ENCODE measurements around the gene FAF2.

DNA sequence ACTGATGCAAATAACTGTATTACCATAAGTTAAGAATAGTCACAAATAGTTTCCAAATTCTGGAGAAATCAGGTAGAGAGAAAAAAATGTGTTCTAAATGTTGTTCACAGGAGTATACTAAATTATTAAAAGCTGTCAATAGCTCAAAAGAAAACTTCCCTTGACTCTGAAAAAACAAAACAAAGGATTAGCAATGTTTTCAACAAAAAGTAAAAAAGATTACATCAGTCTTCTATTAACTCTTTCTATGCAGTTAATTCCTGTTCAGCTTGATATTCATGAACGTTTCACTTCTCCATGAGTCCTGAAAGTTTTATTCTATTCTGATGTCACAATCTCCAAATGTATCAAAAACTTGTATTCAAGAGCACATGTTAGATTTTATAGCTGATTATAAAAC lies 22.4 kb upstream of the FAF2 start:
- TF ChIP-seq, protein P1, sequence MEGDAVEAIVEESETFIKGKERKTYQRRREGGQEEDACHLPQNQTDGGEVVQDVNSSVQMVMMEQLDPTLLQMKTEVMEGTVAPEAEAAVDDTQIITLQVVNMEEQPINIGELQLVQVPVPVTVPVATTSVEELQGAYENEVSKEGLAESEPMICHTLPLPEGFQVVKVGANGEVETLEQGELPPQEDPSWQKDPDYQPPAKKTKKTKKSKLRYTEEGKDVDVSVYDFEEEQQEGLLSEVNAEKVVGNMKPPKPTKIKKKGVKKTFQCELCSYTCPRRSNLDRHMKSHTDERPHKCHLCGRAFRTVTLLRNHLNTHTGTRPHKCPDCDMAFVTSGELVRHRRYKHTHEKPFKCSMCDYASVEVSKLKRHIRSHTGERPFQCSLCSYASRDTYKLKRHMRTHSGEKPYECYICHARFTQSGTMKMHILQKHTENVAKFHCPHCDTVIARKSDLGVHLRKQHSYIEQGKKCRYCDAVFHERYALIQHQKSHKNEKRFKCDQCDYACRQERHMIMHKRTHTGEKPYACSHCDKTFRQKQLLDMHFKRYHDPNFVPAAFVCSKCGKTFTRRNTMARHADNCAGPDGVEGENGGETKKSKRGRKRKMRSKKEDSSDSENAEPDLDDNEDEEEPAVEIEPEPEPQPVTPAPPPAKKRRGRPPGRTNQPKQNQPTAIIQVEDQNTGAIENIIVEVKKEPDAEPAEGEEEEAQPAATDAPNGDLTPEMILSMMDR (IDR thresholded peaks at IDR 0.05), result no peak
- no peak for TF ChIP-seq POLR2A (IDR thresholded peaks at IDR 0.05)
